Smooth muscle cell (in vitro differentiated cells): ENCODE results near the gene TUBB8. TPM values are rescaled to one million over a fixed set of nuclear protein-coding genes. Genes with fewer than 3 reads are reported as not detected.

Experiments
- DNase-seq: peaks from one replicate; lab custom pipeline; 2025; ENCODE audit not compliant: unreplicated experiment; lab: John Stamatoyannopoulos, UW
- H2AFZ ChIP-seq: fragments of 200-600 bp; sonication (generic); 2 replicates; pipeline ENCODE4 v1.6.0; 2016; ENCODE audit warnings: antibody characterized with exemption, low read depth, mild to moderate bottlenecking
- H3F3A ChIP-seq: fragments of 200-600 bp; sonication (generic); 2 replicates; pipeline ENCODE4 v1.6.0; 2017; ENCODE audit warnings: antibody characterized with exemption, low read depth
- H3K27ac ChIP-seq: fragments of 200-600 bp; sonication (generic); 2 replicates; pipeline ENCODE4 v1.5.1; 2016; ENCODE audit warnings: low read depth, mild to moderate bottlenecking
- H3K27me3 ChIP-seq: fragments of 200-600 bp; sonication (generic); 2 replicates; pipeline ENCODE4 v1.6.1; 2016; ENCODE audit warnings: low read depth, mild to moderate bottlenecking
- H3K36me3 ChIP-seq: fragments of 200-600 bp; sonication (generic); 2 replicates; pipeline ENCODE4 v1.5.1; 2016; ENCODE audit warnings: low read depth
- H3K4me1 ChIP-seq: fragments of 200-600 bp; sonication (generic); 2 replicates; pipeline ENCODE4 v1.5.1; 2016; ENCODE audit warnings: low read depth
- H3K4me2 ChIP-seq: fragments of 200-600 bp; sonication (generic); 2 replicates; pipeline ENCODE4 v1.6.0; 2016; ENCODE audit warnings: mild to moderate bottlenecking
- H3K4me3 ChIP-seq: fragments of 200-600 bp; sonication (generic); 2 replicates; pipeline ENCODE4 v1.5.1; 2016; ENCODE audit warnings: mild to moderate bottlenecking
- H3K79me2 ChIP-seq: fragments of 200-600 bp; sonication (generic); 2 replicates; pipeline ENCODE4 v1.6.0; 2016; ENCODE audit warnings: low read depth, mild to moderate bottlenecking
- H3K9ac ChIP-seq: fragments of 200-600 bp; sonication (generic); 2 replicates; pipeline ENCODE4 v1.6.0; 2016; ENCODE audit warnings: low read depth
- H3K9me3 ChIP-seq: fragments of 200-600 bp; sonication (generic); replicated peaks from 2 replicates; pipeline ENCODE4 v1.5.1; 2016; ENCODE audit warnings: low read depth
- H4K20me1 ChIP-seq: fragments of 200-600 bp; sonication (generic); 2 replicates; pipeline ENCODE4 v1.6.0; 2016; ENCODE audit warnings: low read depth
- CTCF ChIP-seq: fragments of 200-600 bp; sonication (generic); IDR thresholded peaks from 2 replicates; pipeline ENCODE4 v1.5.1; 2017; ENCODE audit warnings: borderline replicate concordance, mild to moderate bottlenecking, antibody characterized with exemption; ENCODE audit not compliant: insufficient read depth, poor library complexity, severe bottlenecking
- WGBS: methylation state at CpG from one replicate; pipeline ENCODE4 v1.1.7; 2016; ENCODE audit warnings: low lambda C conversion rate; 5-methylcytosine and 5-hydroxymethylcytosine counted together
- polyA plus RNA-seq: library from polyadenylated mRNA; unstranded; fragments of >200 nt; fragmentation: Nextera tagmentation; extraction: Ambion mirVana; gene quantifications from 2 replicates; pipeline ENCODE4 v1.2.1, GENCODE V29; 2016
- total RNA-seq: library from RNA; depleted of rRNA; stranded (reverse); fragments of >200 nt; gene quantifications from 2 replicates; pipeline ENCODE4 v1.2.3, GENCODE V29; 2014

TUBB8 gene
- total and polyA plus RNA-seq, 2 experiments from 2014 or later, result 0.54 to 0.79 TPM

- Histone ChIP-seq H3K4me2 (no peak overlapping the region), H3K36me3 (no peaks in the 10 kb centered on the region), H3K9ac (no peak overlapping the region), H2AFZ (no peak overlapping the region), H3K9me3 (no peaks in the 10 kb centered on the region), H3K27ac (no peak overlapping the region), H3K79me2 (no peaks in the 10 kb centered on the region), H4K20me1 (no peaks in the 10 kb centered on the region), H3K4me3 (no peak overlapping the region), H3K4me1 (no peaks in the 10 kb centered on the region), H3K27me3 (no peaks in the 10 kb centered on the region), H3F3A (no peaks in the 10 kb centered on the region)
- WGBS, result 78% methylated on average over 2 of the region's 2 CpGs
- no peak for TF ChIP-seq CTCF
- no peak for DNase-seq
Observed at GRCh38 chr10:89248-89647, 40.2 kb upstream of the TUBB8 start.

- TF ChIP-seq CTCF, result no peak
- H3K9ac ChIP-seq, result no peak overlapping the region
- DNase-seq, result no peak
- no peaks in the 10 kb centered on the region for H3K27me3 ChIP-seq
- no peaks in the 10 kb centered on the region for H3K9me3 ChIP-seq
- no peaks in the 10 kb centered on the region for H3K79me2 ChIP-seq
- H4K20me1 ChIP-seq, result no peaks in the 10 kb centered on the region
- WGBS, result 58% methylated on average over 4 of the region's 4 CpGs
- no peak overlapping the region for H3K4me3 ChIP-seq
- H3F3A ChIP-seq, result no peaks in the 10 kb centered on the region
- H3K36me3 ChIP-seq, result no peaks in the 10 kb centered on the region
- no peak overlapping the region for H3K27ac ChIP-seq
- no peak overlapping the region for H3K4me2 ChIP-seq
- H2AFZ ChIP-seq, result no peak overlapping the region
- no peaks in the 10 kb centered on the region for H3K4me1 ChIP-seq
Observed at GRCh38 chr10:88253-88652, 39.2 kb upstream of the TUBB8 start.

GRCh38 chr10:87177-88080, 38.3 kb upstream of the TUBB8 start:
- no peak for DNase-seq
- no peak for TF ChIP-seq CTCF
- H3K79me2 ChIP-seq, result no peaks in the 10 kb centered on the region
- 76% methylated on average over 18 of the region's 19 CpGs for WGBS
- H3K9me3 ChIP-seq, result no peaks in the 10 kb centered on the region
- no peaks in the 10 kb centered on the region for H3K4me1 ChIP-seq
- H2AFZ ChIP-seq, result no peak overlapping the region
- H3K36me3 ChIP-seq, result no peaks in the 10 kb centered on the region
- H4K20me1 ChIP-seq, result no peaks in the 10 kb centered on the region
- H3K27me3 ChIP-seq, result no peaks in the 10 kb centered on the region
- no peaks in the 10 kb centered on the region for H3F3A ChIP-seq
- H3K4me3 ChIP-seq, result no peak overlapping the region
- H3K4me2 ChIP-seq, result no peak overlapping the region
- H3K27ac ChIP-seq, result no peak overlapping the region
- no peak overlapping the region for H3K9ac ChIP-seq

GRCh38 chr10:86031-86430, 36.9 kb upstream of the TUBB8 start:
- Histone ChIP-seq H3K27me3 (no peaks in the 10 kb centered on the region), H3F3A (no peaks in the 10 kb centered on the region), H3K4me2 (no peak overlapping the region), H3K79me2 (no peaks in the 10 kb centered on the region), H3K27ac (no peak overlapping the region), H3K9ac (no peak overlapping the region), H3K4me3 (no peak overlapping the region), H3K36me3 (no peaks in the 10 kb centered on the region), H3K4me1 (no peaks in the 10 kb centered on the region), H4K20me1 (no peaks in the 10 kb centered on the region), H3K9me3 (no peaks in the 10 kb centered on the region), H2AFZ (no peak overlapping the region)
- no peak for DNase-seq
- no peak for TF ChIP-seq CTCF
- 83% methylated on average over 8 of the region's 10 CpGs for WGBS
